ENCODE data around the gene MGAT1.

- TF ChIP-seq POLR2AphosphoS5 (IDR thresholded peaks at IDR 0.05; ENCODE audit: borderline replicate concordance, low read depth, low read length): no peak
- TF ChIP-seq EZH2 (IDR thresholded peaks at IDR 0.05): no peak
- TF ChIP-seq FOXP2 (optimal IDR thresholded peaks at IDR 0.05; ENCODE audit: control extremely low read depth, extremely low read length, insufficient read depth): no peak
Measured at GRCh38 chr5:180791611-180792213, 10.9 kb downstream of the MGAT1 start.

Data from SK-N-MC (cell line).